ENCODE results near the gene FLACC1. TPM values are rescaled to one million over a fixed set of nuclear protein-coding genes. Genes with fewer than 3 reads are reported as not detected.

Gene FLACC1
- total RNA-seq, 2 experiments from 2014 or later, result 4.5 to 4.8 TPM

DNA sequence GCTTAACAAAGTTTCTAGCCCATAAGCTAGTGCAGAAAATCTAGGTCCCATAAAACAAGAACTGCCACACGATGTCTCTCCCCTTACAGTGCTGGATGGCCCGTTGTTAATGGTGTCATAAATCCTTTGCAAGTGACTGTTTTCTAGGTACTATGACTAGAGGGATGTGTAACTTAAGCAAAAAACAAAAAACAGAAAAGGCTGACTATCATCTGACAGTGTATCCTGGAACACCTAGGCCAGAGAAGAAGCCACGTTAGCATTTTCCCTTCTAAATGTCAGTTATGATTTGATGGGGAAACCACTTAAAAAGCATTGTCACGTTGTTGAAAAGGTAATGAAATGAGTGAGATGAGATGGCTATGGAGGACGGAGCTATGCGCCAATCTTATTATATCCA is 94.4 kb downstream of the FLACC1 start:
- Histone ChIP-seq H3K4me1 (ENCODE audit: insufficient read depth, low read length) (peaks cover 68% of the 10 kb centered on the region), H3K27ac (ENCODE audit: low read depth in 1 of 2, low read length in 2 of 2) (peak overlapping the region; percentile 38 to 48), H3K4me3 (ENCODE audit: low read length) (peak overlapping the region; percentile 87), H3K36me3 (ENCODE audit: insufficient read depth, low read length) (peaks cover 25% of the 10 kb centered on the region), H3K9me3 (ENCODE audit: control insufficient read depth in 1 of 2, insufficient read depth in 1 of 2, low read length in 2 of 2) (no peaks in the 10 kb centered on the region), H3K27me3 (ENCODE audit: control insufficient read depth in 1 of 2, insufficient read depth in 2 of 2, low read length in 2 of 2) (no peaks in the 10 kb centered on the region)
- no peaks in the 10 kb centered on the region for H3K27me3 Mint-ChIP-seq
- CTCF ChIA-PET, result interaction anchor here (2.7 to 9.0 kb wide), 2 partner anchors 26 to 29 kb away, joined by 11 to 86 read pairs; no protein-coding TSS in a partner anchor
- DNase-seq (peak in 4 of 14 experiments; percentile 23 to 54 (median 36)), ATAC-seq (ENCODE audit: poor library complexity) (no peak)
- peak overlapping the region; percentile 97 for H3K27ac Mint-ChIP-seq
- peaks cover 66% of the 10 kb centered on the region for H3K36me3 Mint-ChIP-seq (ENCODE audit: low read depth)
- peak overlapping the region; percentile 87 for H3K4me3 Mint-ChIP-seq
- H3K4me1 Mint-ChIP-seq (ENCODE audit: low read depth), result peaks cover 80% of the 10 kb centered on the region
- intact Hi-C loops (cut with DNase I, micrococcal nuclease), result loop anchor here (2.0 to 5.0 kb wide), 2 partner anchors 16 to 190 kb away; partner anchors contain the start of genes STRADB (in 1 of the 2) and TRAK2 (in 1 of the 2)
- no peaks in the 10 kb centered on the region for H3K9me3 Mint-ChIP-seq
- TF ChIP-seq, protein P1, sequence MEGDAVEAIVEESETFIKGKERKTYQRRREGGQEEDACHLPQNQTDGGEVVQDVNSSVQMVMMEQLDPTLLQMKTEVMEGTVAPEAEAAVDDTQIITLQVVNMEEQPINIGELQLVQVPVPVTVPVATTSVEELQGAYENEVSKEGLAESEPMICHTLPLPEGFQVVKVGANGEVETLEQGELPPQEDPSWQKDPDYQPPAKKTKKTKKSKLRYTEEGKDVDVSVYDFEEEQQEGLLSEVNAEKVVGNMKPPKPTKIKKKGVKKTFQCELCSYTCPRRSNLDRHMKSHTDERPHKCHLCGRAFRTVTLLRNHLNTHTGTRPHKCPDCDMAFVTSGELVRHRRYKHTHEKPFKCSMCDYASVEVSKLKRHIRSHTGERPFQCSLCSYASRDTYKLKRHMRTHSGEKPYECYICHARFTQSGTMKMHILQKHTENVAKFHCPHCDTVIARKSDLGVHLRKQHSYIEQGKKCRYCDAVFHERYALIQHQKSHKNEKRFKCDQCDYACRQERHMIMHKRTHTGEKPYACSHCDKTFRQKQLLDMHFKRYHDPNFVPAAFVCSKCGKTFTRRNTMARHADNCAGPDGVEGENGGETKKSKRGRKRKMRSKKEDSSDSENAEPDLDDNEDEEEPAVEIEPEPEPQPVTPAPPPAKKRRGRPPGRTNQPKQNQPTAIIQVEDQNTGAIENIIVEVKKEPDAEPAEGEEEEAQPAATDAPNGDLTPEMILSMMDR (IDR thresholded peaks at IDR 0.05), result no peak
- POLR2A ChIA-PET, result interaction anchor here (1.2 to 6.4 kb wide), 9 partner anchors 10 to 101 kb away, joined by 4 to 78 read pairs (median 7); no protein-coding TSS in a partner anchor

DNA sequence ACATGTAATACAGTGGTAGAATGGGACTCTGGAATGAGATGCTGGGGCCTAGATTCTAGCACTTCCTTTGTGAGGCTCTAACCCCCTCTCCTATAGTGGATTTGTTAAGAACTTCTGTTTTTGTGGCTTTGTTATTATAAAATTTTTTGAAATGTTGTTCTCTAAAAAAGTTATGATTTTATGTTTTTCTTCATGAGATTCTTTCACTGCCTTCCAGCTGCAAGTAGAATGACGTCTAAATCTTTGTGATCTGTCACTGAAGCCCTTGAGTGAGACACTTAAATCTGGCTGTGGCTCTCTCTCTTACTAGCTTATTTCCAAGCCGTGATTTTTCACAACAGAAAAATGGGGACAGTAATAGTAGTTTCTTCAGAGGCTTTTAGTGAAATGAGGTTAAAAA is 95.2 kb downstream of the FLACC1 start:
- POLR2A ChIA-PET, result interaction anchor here (0.6 to 6.4 kb wide), 15 partner anchors 9 to 299 kb away, joined by 3 to 78 read pairs (median 4); partner anchors contain the start of genes CFLAR, ORC2, STRADB and TRAK2
- peak overlapping the region; percentile 94 for H3K4me3 Mint-ChIP-seq
- TF ChIP-seq, protein P1 (IDR thresholded peaks at IDR 0.05), result no peak
- no peak for ATAC-seq (ENCODE audit: poor library complexity)
- Histone ChIP-seq H3K9me3 (ENCODE audit: control insufficient read depth in 1 of 2, insufficient read depth in 1 of 2, low read length in 2 of 2) (no peaks in the 10 kb centered on the region), H3K27ac (ENCODE audit: low read depth in 1 of 2, low read length in 2 of 2) (peak overlapping the region; percentile 45 to 71), H3K4me1 (ENCODE audit: insufficient read depth, low read length) (peaks cover 68% of the 10 kb centered on the region), H3K4me3 (ENCODE audit: low read length) (peak overlapping the region; percentile 87), H3K36me3 (ENCODE audit: insufficient read depth, low read length) (peaks cover 17% of the 10 kb centered on the region), H3K27me3 (ENCODE audit: control insufficient read depth in 1 of 2, insufficient read depth in 2 of 2, low read length in 2 of 2) (no peaks in the 10 kb centered on the region)
- peak in 2 of 14 experiments; percentile 48 to 57 for DNase-seq
- CTCF ChIA-PET, result interaction anchor here (0.6 to 9.0 kb wide), 5 partner anchors 11 to 102 kb away, joined by 3 to 86 read pairs (median 11); no protein-coding TSS in a partner anchor
- H3K9me3 Mint-ChIP-seq, result no peaks in the 10 kb centered on the region
- peaks cover 64% of the 10 kb centered on the region for H3K36me3 Mint-ChIP-seq (ENCODE audit: low read depth)
- intact Hi-C loops (cut with DNase I, micrococcal nuclease), result loop anchor here (2.0 to 5.0 kb wide), 2 partner anchors 17 to 190 kb away; partner anchors contain the start of genes STRADB (in 1 of the 2) and TRAK2 (in 1 of the 2)
- peaks cover 80% of the 10 kb centered on the region for H3K4me1 Mint-ChIP-seq (ENCODE audit: low read depth)
- no peaks in the 10 kb centered on the region for H3K27me3 Mint-ChIP-seq
- peak overlapping the region; percentile 97 for H3K27ac Mint-ChIP-seq

DNA sequence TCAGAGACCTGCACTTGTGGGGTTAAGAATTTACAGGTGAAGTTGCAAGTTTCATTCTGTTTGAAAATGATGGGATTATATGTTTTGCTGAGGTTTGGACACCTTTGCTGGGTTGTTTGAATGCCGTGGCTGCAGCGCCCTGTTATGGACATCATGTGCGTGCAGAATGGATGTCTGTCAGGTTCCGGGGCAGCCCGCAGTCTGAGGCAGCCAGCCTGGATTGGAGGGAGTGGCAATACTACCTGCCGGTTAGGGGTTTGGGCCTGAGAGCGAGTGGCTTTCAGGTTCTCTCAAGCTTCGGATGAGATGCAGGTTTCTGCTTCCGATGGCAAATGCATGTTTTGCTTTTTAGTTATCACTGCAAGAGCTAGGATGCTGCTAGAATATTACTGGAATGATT is 95.7 kb downstream of the FLACC1 start:
- TF ChIP-seq, protein P1 (IDR thresholded peaks at IDR 0.05), result no peak
- H3K27ac ChIP-seq (ENCODE audit: low read depth in 1 of 2, low read length in 2 of 2), result peak overlapping the region; percentile 45 to 71
- peaks cover 80% of the 10 kb centered on the region for H3K4me1 Mint-ChIP-seq (ENCODE audit: low read depth)
- DNase-seq (peak; percentile 51 to 83 (median 62)), ATAC-seq (ENCODE audit: poor library complexity) (no peak)
- POLR2A ChIA-PET, result interaction anchor here (0.6 to 6.4 kb wide), 16 partner anchors 9 to 298 kb away, joined by 3 to 78 read pairs (median 4); partner anchors contain the start of genes CASP10, CFLAR, ORC2 and STRADB
- H3K9me3 Mint-ChIP-seq, result no peaks in the 10 kb centered on the region
- H3K9me3 ChIP-seq (ENCODE audit: control insufficient read depth in 1 of 2, insufficient read depth in 1 of 2, low read length in 2 of 2), result no peaks in the 10 kb centered on the region
- H3K27me3 ChIP-seq (ENCODE audit: control insufficient read depth in 1 of 2, insufficient read depth in 2 of 2, low read length in 2 of 2), result no peaks in the 10 kb centered on the region
- peaks cover 68% of the 10 kb centered on the region for H3K4me1 ChIP-seq (ENCODE audit: insufficient read depth, low read length)
- peaks cover 59% of the 10 kb centered on the region for H3K36me3 Mint-ChIP-seq (ENCODE audit: low read depth)
- peaks cover 13% of the 10 kb centered on the region for H3K36me3 ChIP-seq (ENCODE audit: insufficient read depth, low read length)
- H3K4me3 ChIP-seq (ENCODE audit: low read length), result peak overlapping the region; percentile 87
- no peaks in the 10 kb centered on the region for H3K27me3 Mint-ChIP-seq
- peak overlapping the region; percentile 97 for H3K27ac Mint-ChIP-seq
- CTCF ChIA-PET, result interaction anchor here (0.9 to 9.0 kb wide), 6 partner anchors 9 to 103 kb away, joined by 3 to 86 read pairs (median 8); no protein-coding TSS in a partner anchor
- H3K4me3 Mint-ChIP-seq, result peak overlapping the region; percentile 94
- intact Hi-C loops (cut with DNase I, micrococcal nuclease), result loop anchor here in 1 of 2 experiments (5.0 kb wide), 1 partner anchor 191 kb away; the partner anchor contains the start of genes STRADB and TRAK2
